Measurements from ENCODE around the gene PAWR.

Gene PAWR

DNA sequence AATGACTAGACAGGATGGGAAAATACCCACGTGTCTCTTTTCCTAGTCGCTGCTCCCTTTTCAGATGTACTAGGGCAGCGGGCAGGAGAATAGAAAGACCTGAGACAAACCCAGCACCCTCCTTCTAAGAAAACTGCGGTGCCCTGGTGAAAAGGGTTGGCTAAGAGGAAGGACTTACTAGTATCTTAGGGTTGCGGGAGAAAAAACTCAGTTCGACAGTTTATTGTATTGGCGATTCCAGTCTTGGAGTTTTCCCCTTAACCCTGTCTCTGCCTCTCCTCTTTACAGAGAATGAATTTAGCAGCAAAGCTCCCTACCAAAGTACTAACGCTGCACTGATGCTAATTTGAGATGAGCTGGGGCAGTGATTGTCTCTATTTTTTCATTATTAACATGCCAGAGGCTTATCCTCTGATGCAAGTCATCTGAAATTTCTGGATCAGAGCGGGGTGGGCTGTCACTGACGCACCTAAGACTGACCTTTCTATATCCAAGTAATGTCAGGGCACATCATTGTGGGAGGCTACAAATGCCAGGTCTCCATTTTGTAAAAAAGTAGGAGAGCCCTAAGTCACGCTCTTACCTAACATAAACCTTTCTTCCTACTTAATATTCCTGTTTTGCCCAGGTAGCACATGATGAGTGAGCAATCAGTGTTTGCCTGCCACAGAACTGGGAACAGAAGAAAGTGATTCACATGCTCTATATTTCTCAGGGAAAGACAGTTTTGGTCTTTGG lies 916 bp upstream of the PAWR start:
- TF ChIP-seq, protein P1, sequence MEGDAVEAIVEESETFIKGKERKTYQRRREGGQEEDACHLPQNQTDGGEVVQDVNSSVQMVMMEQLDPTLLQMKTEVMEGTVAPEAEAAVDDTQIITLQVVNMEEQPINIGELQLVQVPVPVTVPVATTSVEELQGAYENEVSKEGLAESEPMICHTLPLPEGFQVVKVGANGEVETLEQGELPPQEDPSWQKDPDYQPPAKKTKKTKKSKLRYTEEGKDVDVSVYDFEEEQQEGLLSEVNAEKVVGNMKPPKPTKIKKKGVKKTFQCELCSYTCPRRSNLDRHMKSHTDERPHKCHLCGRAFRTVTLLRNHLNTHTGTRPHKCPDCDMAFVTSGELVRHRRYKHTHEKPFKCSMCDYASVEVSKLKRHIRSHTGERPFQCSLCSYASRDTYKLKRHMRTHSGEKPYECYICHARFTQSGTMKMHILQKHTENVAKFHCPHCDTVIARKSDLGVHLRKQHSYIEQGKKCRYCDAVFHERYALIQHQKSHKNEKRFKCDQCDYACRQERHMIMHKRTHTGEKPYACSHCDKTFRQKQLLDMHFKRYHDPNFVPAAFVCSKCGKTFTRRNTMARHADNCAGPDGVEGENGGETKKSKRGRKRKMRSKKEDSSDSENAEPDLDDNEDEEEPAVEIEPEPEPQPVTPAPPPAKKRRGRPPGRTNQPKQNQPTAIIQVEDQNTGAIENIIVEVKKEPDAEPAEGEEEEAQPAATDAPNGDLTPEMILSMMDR (conservative IDR thresholded peaks at IDR 0.05): no peak
- TF ChIP-seq ZFX (IDR thresholded peaks at IDR 0.05): no peak; the same call in 1 of the 2 replicates
- peak overlapping the region; percentile 93 for H3K27ac ChIP-seq

DNA sequence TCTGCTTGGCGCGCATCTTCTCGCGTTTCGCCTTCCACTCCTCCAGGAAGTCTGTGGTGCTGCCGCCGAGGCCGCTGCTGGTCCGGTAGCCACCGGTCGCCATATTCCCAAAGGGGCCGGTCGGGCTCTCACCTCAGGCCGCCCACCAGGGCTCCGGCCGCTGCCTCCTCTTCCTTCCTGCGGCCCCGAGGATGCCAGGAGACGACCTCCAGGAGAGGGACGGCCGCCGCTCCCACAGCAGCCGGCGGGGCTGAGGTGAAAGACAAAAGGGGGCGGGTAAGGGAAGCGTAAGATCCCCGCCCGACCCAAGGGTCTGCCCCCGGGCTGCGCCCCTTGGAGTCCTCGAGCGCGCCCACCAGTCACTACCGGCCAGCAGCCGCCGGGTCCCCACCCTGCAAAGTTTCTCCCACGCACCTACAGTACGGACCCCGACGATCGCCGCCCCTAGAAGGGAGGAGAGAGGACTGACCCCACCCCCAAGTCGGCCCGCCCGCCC lies 574 bp downstream of the PAWR start:
- TF ChIP-seq, protein P1 (conservative IDR thresholded peaks at IDR 0.05): no peak
- no peak for TF ChIP-seq ZFX (IDR thresholded peaks at IDR 0.05)
- H3K27ac ChIP-seq: peak overlapping the region; percentile 93

DNA sequence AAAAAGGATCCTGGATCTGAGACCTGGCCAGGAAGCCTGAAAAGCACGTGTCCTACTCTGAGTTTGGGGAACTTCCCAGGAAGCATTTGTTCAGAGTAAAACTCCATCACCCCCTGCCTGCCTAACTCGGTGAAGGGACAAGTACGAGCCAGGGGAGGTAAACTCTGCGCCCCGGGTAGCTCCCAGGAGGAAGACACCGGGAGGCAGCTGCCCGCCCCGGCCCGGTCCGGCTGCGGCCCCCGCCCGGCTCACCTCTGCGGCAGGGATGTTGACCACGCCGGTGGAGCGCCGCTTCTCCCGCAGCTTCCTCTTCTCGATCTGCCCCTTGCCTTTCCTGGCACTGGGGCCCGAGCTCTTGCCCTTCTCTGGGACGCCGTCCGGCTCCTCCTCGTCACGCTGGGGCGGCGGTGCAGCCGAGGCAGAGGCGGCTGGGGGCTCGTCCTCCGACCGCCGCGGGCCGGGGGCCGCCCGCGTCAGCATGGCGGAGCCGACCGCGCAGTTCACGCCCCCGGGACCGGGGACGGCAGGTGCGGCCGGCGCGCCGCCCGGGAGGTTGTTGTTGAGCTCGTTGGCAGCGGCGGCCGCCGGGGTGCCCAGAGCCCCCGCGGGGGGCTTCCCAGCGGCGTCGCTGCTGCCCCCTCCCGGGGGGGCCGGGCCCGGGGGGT lies 1.2 kb downstream of the PAWR start:
- TF ChIP-seq, protein P1 (conservative IDR thresholded peaks at IDR 0.05): no peak
- peak; percentile 38 for TF ChIP-seq ZFX (IDR thresholded peaks at IDR 0.05)
- H3K27ac ChIP-seq: peak overlapping the region; percentile 93

DNA sequence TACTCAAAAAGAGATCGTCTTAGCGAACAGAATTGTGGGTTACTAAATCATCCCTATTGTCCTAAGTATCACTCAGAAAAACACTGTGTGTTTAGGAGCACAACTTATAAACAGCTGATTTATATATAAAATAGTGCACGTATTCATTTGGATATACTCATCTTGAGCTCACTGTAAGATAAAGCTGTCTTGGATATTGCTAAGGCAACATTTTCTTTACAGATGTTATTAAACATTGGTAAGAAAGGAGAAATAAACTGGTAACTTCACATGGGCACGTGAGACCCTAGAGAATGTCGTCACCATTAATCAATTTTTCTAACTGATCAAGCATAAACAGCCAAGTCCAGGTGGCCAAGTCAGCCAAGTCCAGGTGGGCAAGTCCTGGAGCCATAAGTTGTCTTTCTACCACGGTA lies 1.7 kb downstream of the PAWR start:
- peak overlapping the region; percentile 93 for H3K27ac ChIP-seq
- no peak for TF ChIP-seq ZFX (IDR thresholded peaks at IDR 0.05)
- TF ChIP-seq, protein P1 (conservative IDR thresholded peaks at IDR 0.05): no peak

DNA sequence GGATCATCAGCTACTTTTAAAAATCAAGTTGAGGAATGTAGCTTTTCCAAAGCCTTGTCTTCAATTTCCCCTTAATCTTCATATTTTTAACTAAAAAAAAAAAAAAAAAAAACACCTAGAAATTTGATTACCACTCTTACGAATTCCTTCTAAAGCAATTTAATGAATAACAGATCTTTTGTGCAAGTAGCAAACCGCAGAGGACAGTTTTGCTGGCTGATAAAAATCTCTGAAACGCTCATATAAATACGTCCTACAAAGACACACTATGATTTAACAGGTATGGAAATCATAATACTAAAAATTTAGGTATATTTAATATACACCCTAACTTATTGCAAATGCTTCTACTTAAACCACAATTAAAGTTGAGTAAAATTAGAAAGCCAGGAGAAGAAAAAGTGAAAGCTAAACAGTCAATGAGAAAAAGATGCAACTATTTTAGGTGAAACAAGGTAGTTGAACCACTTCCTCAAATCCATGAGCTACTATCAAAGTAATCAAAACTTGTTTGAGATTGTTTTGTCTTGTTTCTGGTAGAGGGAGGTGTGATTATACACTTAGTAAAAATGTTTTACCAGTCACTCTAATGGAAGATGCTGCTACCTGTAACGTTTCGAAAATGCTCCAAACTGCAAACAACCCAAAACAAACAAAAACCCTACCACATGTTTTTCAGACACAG lies 2.2 kb downstream of the PAWR start:
- no peak overlapping the region for H3K27ac ChIP-seq
- TF ChIP-seq, protein P1 (conservative IDR thresholded peaks at IDR 0.05): no peak
- no peak for TF ChIP-seq ZFX (IDR thresholded peaks at IDR 0.05)

DNA sequence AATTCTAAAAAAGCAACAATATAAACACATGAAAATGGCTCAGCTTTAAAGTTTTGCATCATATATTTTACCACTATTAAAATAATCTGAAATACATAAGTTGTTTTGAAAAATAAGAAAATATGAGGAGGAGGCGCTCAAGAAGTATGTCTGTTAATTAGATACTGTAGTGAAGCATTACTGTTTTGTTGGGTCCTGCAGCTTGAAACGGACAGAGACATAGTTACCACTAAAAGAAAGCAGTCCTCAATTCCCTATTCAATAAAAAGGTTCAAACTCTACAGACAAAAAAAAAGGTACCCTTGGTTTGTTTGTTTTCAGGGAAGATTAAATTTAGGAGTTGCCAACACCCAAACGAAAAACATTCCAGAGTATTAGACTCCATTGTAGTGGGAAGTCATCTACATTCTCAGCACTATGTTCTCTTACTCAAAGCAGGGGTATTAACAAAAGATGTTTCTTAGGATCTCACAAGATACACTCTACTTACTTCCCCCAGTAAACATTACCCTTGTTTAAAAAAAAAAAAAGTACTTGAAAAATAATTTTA lies 3.0 kb downstream of the PAWR start:
- TF ChIP-seq, protein P1 (conservative IDR thresholded peaks at IDR 0.05): no peak
- TF ChIP-seq ZFX (IDR thresholded peaks at IDR 0.05): no peak
- H3K27ac ChIP-seq: no peak overlapping the region

All from C4-2B (cell line).